Measurements from ENCODE around the gene PDLIM1. TPM values are rescaled to one million over a fixed set of nuclear protein-coding genes. Genes with fewer than 3 reads are reported as not detected.
A peak's percentile ranks its signal among the peaks of the same experiment; 100 is the strongest.

PDLIM1 gene
- total and polyA plus RNA-seq, 4 donors = 159 to 273 (median 237) TPM

GRCh38 chr10:95266674-95267095 is 24.1 kb downstream of the PDLIM1 start:
- Histone ChIP-seq H3K9me3 (ENCODE audit: control insufficient read depth, low read length) (no peaks in the 10 kb centered on the region), H3K27ac (ENCODE audit: low read depth in 1 of 2, low read length in 2 of 2) (peak overlapping the region; percentile 75 to 97), H3K4me1 (ENCODE audit: control insufficient read depth in 1 of 2, insufficient read depth in 2 of 2, low read length in 2 of 2) (peaks cover 0 to 6% of the 10 kb centered on the region in 2 donors), H3K36me3 (ENCODE audit: control insufficient read depth in 1 of 2, insufficient read depth in 2 of 2, low read length in 1 of 2) (no peaks in the 10 kb centered on the region), H3K27me3 (ENCODE audit: control insufficient read depth in 1 of 2, insufficient read depth in 2 of 2, low read length in 1 of 2) (no peaks in the 10 kb centered on the region), H3K4me3 (ENCODE audit: low read length in 2 of 2) (no peak overlapping the region)
- peak; percentile 83 for ATAC-seq (ENCODE audit: low FRiP score)
- no peak for DNase-seq
- intact Hi-C loops (cut with DNase I) = no loop called here
- WGBS, 2 donors = 4% methylated on average over 1 of the region's 1 CpG

- 82% methylated on average over 8 of the region's 8 CpGs for WGBS, 2 donors
- Histone ChIP-seq H3K4me3 (ENCODE audit: low read length in 2 of 2) (no peak overlapping the region), H3K36me3 (ENCODE audit: control insufficient read depth in 1 of 2, insufficient read depth in 2 of 2, low read length in 1 of 2) (no peaks in the 10 kb centered on the region), H3K27ac (ENCODE audit: low read depth in 1 of 2, low read length in 2 of 2) (peak overlapping the region in 1 of 2 donors; percentile 55), H3K4me1 (ENCODE audit: control insufficient read depth in 1 of 2, insufficient read depth in 2 of 2, low read length in 2 of 2) (peaks cover 0 to 4% of the 10 kb centered on the region in 2 donors), H3K27me3 (ENCODE audit: control insufficient read depth in 1 of 2, insufficient read depth in 2 of 2, low read length in 1 of 2) (no peaks in the 10 kb centered on the region), H3K9me3 (ENCODE audit: control insufficient read depth, low read length) (no peaks in the 10 kb centered on the region)
- intact Hi-C loops (cut with DNase I) = no loop called here
- DNase-seq = no peak
- no peak for ATAC-seq (ENCODE audit: low FRiP score)
Observed at GRCh38 chr10:95265572-95265971, 25.2 kb downstream of the PDLIM1 start.

- WGBS, 2 donors = 80% methylated on average over 6 of the region's 6 CpGs
- Histone ChIP-seq H3K27ac (ENCODE audit: low read depth in 1 of 2, low read length in 2 of 2) (peak overlapping the region in 1 of 2 donors; percentile 37), H3K27me3 (ENCODE audit: control insufficient read depth in 1 of 2, insufficient read depth in 2 of 2, low read length in 1 of 2) (no peaks in the 10 kb centered on the region), H3K4me1 (ENCODE audit: control insufficient read depth in 1 of 2, insufficient read depth in 2 of 2, low read length in 2 of 2) (peaks cover 2 to 4% of the 10 kb centered on the region in 2 donors), H3K36me3 (ENCODE audit: control insufficient read depth in 1 of 2, insufficient read depth in 2 of 2, low read length in 1 of 2) (no peaks in the 10 kb centered on the region), H3K9me3 (ENCODE audit: control insufficient read depth, low read length) (no peaks in the 10 kb centered on the region), H3K4me3 (ENCODE audit: low read length in 2 of 2) (no peak overlapping the region)
- DNase-seq = no peak
- intact Hi-C loops (cut with DNase I) = no loop called here
- no peak for ATAC-seq (ENCODE audit: low FRiP score)
Observed at GRCh38 chr10:95264227-95265051, 26.4 kb downstream of the PDLIM1 start.

- intact Hi-C loops (cut with DNase I) = no loop called here
- Histone ChIP-seq H3K4me3 (ENCODE audit: low read length in 2 of 2) (no peak overlapping the region), H3K9me3 (ENCODE audit: control insufficient read depth, low read length) (no peaks in the 10 kb centered on the region), H3K27me3 (ENCODE audit: control insufficient read depth in 1 of 2, insufficient read depth in 2 of 2, low read length in 1 of 2) (no peaks in the 10 kb centered on the region), H3K4me1 (ENCODE audit: control insufficient read depth in 1 of 2, insufficient read depth in 2 of 2, low read length in 2 of 2) (peaks cover 2% of the 10 kb centered on the region in 2 donors), H3K27ac (ENCODE audit: low read depth in 1 of 2, low read length in 2 of 2) (peak overlapping the region in 1 of 2 donors; percentile 37), H3K36me3 (ENCODE audit: control insufficient read depth in 1 of 2, insufficient read depth in 2 of 2, low read length in 1 of 2) (peaks cover 0 to 2% of the 10 kb centered on the region in 2 donors)
- ATAC-seq (ENCODE audit: low FRiP score) (no peak), DNase-seq (no peak)
- WGBS, 2 donors = 63 to 67% methylated on average over 7 of the region's 7 CpGs
Observed at GRCh38 chr10:95263864-95264226, 27.0 kb downstream of the PDLIM1 start.

GRCh38 chr10:95262763-95263518 is 27.9 kb downstream of the PDLIM1 start:
- Histone ChIP-seq H3K4me1 (ENCODE audit: control insufficient read depth in 1 of 2, insufficient read depth in 2 of 2, low read length in 2 of 2) (peaks cover 0 to 2% of the 10 kb centered on the region in 2 donors), H3K36me3 (ENCODE audit: control insufficient read depth in 1 of 2, insufficient read depth in 2 of 2, low read length in 1 of 2) (peaks cover 0 to 2% of the 10 kb centered on the region in 2 donors), H3K4me3 (ENCODE audit: low read length in 2 of 2) (no peak overlapping the region), H3K27me3 (ENCODE audit: control insufficient read depth in 1 of 2, insufficient read depth in 2 of 2, low read length in 1 of 2) (no peaks in the 10 kb centered on the region), H3K27ac (ENCODE audit: low read depth in 1 of 2, low read length in 2 of 2) (peak overlapping the region in 1 of 2 donors; percentile 68), H3K9me3 (ENCODE audit: control insufficient read depth, low read length) (no peaks in the 10 kb centered on the region)
- DNase-seq (no peak), ATAC-seq (ENCODE audit: low FRiP score) (no peak)
- 67 to 77% methylated on average over 5 of the region's 5 CpGs for WGBS, 2 donors
- intact Hi-C loops (cut with DNase I) = no loop called here

- no peak for ATAC-seq (ENCODE audit: low FRiP score)
- peaks cover 0 to 2% of the 10 kb centered on the region in 2 donors for H3K4me1 ChIP-seq (ENCODE audit: control insufficient read depth in 1 of 2, insufficient read depth in 2 of 2, low read length in 2 of 2)
- no peaks in the 10 kb centered on the region for H3K27me3 ChIP-seq (ENCODE audit: control insufficient read depth in 1 of 2, insufficient read depth in 2 of 2, low read length in 1 of 2)
- no peak overlapping the region for H3K4me3 ChIP-seq (ENCODE audit: low read length in 2 of 2)
- WGBS, 2 donors = 94 to 97% methylated on average over 3 of the region's 3 CpGs
- intact Hi-C loops (cut with DNase I) = no loop called here
- H3K27ac ChIP-seq (ENCODE audit: low read depth in 1 of 2, low read length in 2 of 2) = peak overlapping the region in 1 of 2 donors; percentile 41
- no peaks in the 10 kb centered on the region for H3K9me3 ChIP-seq (ENCODE audit: control insufficient read depth, low read length)
- peaks cover 0 to 2% of the 10 kb centered on the region in 2 donors for H3K36me3 ChIP-seq (ENCODE audit: control insufficient read depth in 1 of 2, insufficient read depth in 2 of 2, low read length in 1 of 2)
- no peak for DNase-seq
Observed at GRCh38 chr10:95261926-95262325, 28.9 kb downstream of the PDLIM1 start.

GRCh38 chr10:95260909-95261552 is 29.8 kb downstream of the PDLIM1 start:
- no peaks in the 10 kb centered on the region for H3K27me3 ChIP-seq (ENCODE audit: control insufficient read depth in 1 of 2, insufficient read depth in 2 of 2, low read length in 1 of 2)
- H3K4me1 ChIP-seq (ENCODE audit: control insufficient read depth in 1 of 2, insufficient read depth in 2 of 2, low read length in 2 of 2) = peaks cover 0 to 2% of the 10 kb centered on the region in 2 donors
- no peak for DNase-seq
- intact Hi-C loops (cut with DNase I) = no loop called here
- H3K27ac ChIP-seq (ENCODE audit: low read depth in 1 of 2, low read length in 2 of 2) = peak overlapping the region; percentile 6 to 87
- H3K4me3 ChIP-seq (ENCODE audit: low read length in 2 of 2) = no peak overlapping the region
- no peak for ATAC-seq (ENCODE audit: low FRiP score)
- WGBS, 2 donors = 25 to 29% methylated on average over 4 of the region's 4 CpGs
- H3K9me3 ChIP-seq (ENCODE audit: control insufficient read depth, low read length) = no peaks in the 10 kb centered on the region
- peaks cover 0 to 2% of the 10 kb centered on the region in 2 donors for H3K36me3 ChIP-seq (ENCODE audit: control insufficient read depth in 1 of 2, insufficient read depth in 2 of 2, low read length in 1 of 2)

GRCh38 chr10:95260397-95260881 is 30.4 kb downstream of the PDLIM1 start:
- Histone ChIP-seq H3K4me3 (ENCODE audit: low read length in 2 of 2) (no peak overlapping the region), H3K36me3 (ENCODE audit: control insufficient read depth in 1 of 2, insufficient read depth in 2 of 2, low read length in 1 of 2) (peaks cover 0 to 2% of the 10 kb centered on the region in 2 donors), H3K9me3 (ENCODE audit: control insufficient read depth, low read length) (no peaks in the 10 kb centered on the region), H3K27ac (ENCODE audit: low read depth in 1 of 2, low read length in 2 of 2) (peak overlapping the region; percentile 6 to 87), H3K4me1 (ENCODE audit: control insufficient read depth in 1 of 2, insufficient read depth in 2 of 2, low read length in 2 of 2) (peaks cover 0 to 2% of the 10 kb centered on the region in 2 donors), H3K27me3 (ENCODE audit: control insufficient read depth in 1 of 2, insufficient read depth in 2 of 2, low read length in 1 of 2) (no peaks in the 10 kb centered on the region)
- intact Hi-C loops (cut with DNase I) = no loop called here
- WGBS, 2 donors = 34 to 35% methylated on average over 3 of the region's 3 CpGs
- peak; percentile 67 for ATAC-seq (ENCODE audit: low FRiP score)
- peak in 1 of 2 donors; percentile 61 for DNase-seq
